Esophagus squamous epithelium (tissue), 5 donors: ENCODE measurements around the gene SERPINB5. TPM values are rescaled to one million over a fixed set of nuclear protein-coding genes. Genes with fewer than 3 reads are reported as not detected.

Experiments used
- DNase-seq: peaks from one replicate; lab custom pipeline; 2025; lab: John Stamatoyannopoulos, UW
- H3K27ac ChIP-seq, 4 donors: fragments of 200-600 bp; sonication (generic); one replicate each; pipeline ENCODE4 v1.5.1; 2016 to 2019; ENCODE audit warnings: mild to moderate bottlenecking in 1 of 4
- H3K27me3 ChIP-seq, 4 donors: fragments of 200-600 bp; sonication (generic); 1 replicate in 3 of 4; 2 replicates in 1 of 4; pipeline versions ENCODE4 v1.5.1 to v1.6.0; 2017 to 2021; ENCODE audit warnings: antibody characterized with exemption in 1 of 4
- H3K36me3 ChIP-seq, 3 donors: fragments of 200-600 bp; sonication (generic); one replicate each; pipeline ENCODE4 v1.5.1; 2016 to 2019
- H3K4me1 ChIP-seq, 3 donors: fragments of 200-600 bp; sonication (generic); one replicate each; pipeline ENCODE4 v1.5.1; 2017 to 2019
- H3K4me3 ChIP-seq, 4 donors: fragments of 200-600 bp; sonication (generic); 1 replicate in 3 of 4; 2 replicates in 1 of 4; pipeline ENCODE4 v1.5.1; 2016 to 2019; ENCODE audit warnings: mild to moderate bottlenecking in 2 of 4, moderate library complexity in 1 of 4
- H3K9me3 ChIP-seq, 3 donors: fragments of 200-600 bp; sonication (generic); one replicate each; pipeline ENCODE4 v1.5.1; 2016 to 2019
- CTCF ChIP-seq, 6 experiments: fragments of 450-650 bp in 4 of 6; fragments of 200-600 bp in 2 of 6; sonication (generic) in 2 of 6; IDR thresholded peaks; one replicate each; pipeline ENCODE4 v1.5.1; 2016 to 2019; ENCODE audit warnings: antibody characterized with exemption in 6 of 6, mild to moderate bottlenecking in 4 of 6, moderate library complexity in 4 of 6
- POLR2A ChIP-seq, 4 donors: fragments of 450-650 bp; IDR thresholded peaks; one replicate each; pipeline ENCODE4 v1.6.1; 2017; ENCODE audit warnings: antibody characterized with exemption in 4 of 4, mild to moderate bottlenecking in 4 of 4, moderate library complexity in 3 of 4
- WGBS, 2 donors: methylation state at CpG; one replicate each; pipeline ENCODE4 v1.1.5; 2018; 5-methylcytosine and 5-hydroxymethylcytosine counted together
- intact Hi-C: fragments of 100-400 bp; cut with DNase I; formaldehyde crosslinking; loops from one replicate; pipeline ENCODE4 v1.15.0; 2022
- total RNA-seq, 4 donors: library from RNA; depleted of rRNA; stranded (reverse); fragments of >200 nt; gene quantifications; one replicate each; pipeline ENCODE4 v1.1.0, GENCODE V29; 2016
- donor health status: DM: yes; HTN: yes; CAD: no.

SERPINB5 gene
- total RNA-seq, 4 donors from 2014 or later = 204 to 363 (median 268) TPM

DNA sequence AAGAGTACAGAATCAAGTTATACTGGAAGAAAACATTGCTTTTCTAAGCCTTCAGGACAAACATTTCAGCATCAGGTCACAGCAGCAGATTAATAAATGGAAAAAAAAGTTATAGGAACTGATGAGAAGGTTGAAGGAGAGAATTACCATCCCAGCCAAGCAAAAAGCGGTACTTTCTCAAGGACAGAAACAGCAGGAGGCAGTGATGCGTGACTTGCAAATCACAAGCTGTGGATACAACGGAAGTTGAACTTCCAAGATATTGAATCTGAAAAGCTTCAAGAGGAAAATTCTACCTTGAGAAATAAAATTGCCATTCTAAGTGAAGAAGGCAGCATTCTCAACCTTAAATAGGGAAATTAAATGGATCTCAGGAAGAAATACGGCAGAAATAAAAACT, 46.9 kb downstream of the SERPINB5 start:
- WGBS, 2 donors = 71 to 75% methylated on average over 4 of the region's 4 CpGs
- peaks cover 0 to 24% (median 0%) of the 10 kb centered on the region in 3 donors for H3K4me1 ChIP-seq
- H3K9me3 ChIP-seq = no peaks in the 10 kb centered on the region
- no peak overlapping the region for H3K27ac ChIP-seq
- H3K36me3 ChIP-seq = no peaks in the 10 kb centered on the region
- intact Hi-C loops = loop anchor here (5.0 to 10.0 kb wide), 2 partner anchors 54 to 321 kb away; no protein-coding TSS in a partner anchor
- no peaks in the 10 kb centered on the region for H3K27me3 ChIP-seq
- no peak for DNase-seq
- TF ChIP-seq CTCF (IDR thresholded peaks at IDR 0.05) = no peak
- TF ChIP-seq POLR2A (IDR thresholded peaks at IDR 0.05) = no peak
- no peak overlapping the region for H3K4me3 ChIP-seq

DNA sequence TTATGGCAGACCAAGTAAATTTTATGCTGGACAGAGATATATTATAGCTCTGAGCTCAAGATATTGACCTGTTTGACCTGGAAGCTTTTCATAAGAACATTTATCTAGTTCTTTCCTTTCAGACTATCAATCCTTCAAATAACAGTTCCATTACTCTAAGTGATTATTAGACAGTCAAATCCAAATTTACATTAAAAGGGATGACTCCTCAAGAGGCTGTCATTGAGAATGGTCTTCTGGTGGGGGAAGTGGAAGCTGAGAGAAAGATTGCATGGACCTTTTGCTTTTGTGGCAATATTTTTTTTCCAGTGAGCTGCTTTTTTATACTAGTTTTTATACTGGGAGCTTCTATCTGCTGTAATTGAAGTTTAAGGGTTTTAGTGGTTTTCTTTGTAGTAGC, 50.5 kb downstream of the SERPINB5 start:
- no peak overlapping the region for H3K4me3 ChIP-seq
- intact Hi-C loops = loop anchor here (10.0 kb wide), 1 partner anchor 318 kb away; no protein-coding TSS in a partner anchor
- TF ChIP-seq POLR2A (IDR thresholded peaks at IDR 0.05) (no peak), CTCF (IDR thresholded peaks at IDR 0.05) (no peak)
- no peaks in the 10 kb centered on the region for H3K4me1 ChIP-seq
- H3K36me3 ChIP-seq = no peaks in the 10 kb centered on the region
- no peaks in the 10 kb centered on the region for H3K27me3 ChIP-seq
- no peaks in the 10 kb centered on the region for H3K9me3 ChIP-seq
- no peak overlapping the region for H3K27ac ChIP-seq
- no peak for DNase-seq

- no peaks in the 10 kb centered on the region for H3K27me3 ChIP-seq
- no peak overlapping the region for H3K4me3 ChIP-seq
- peaks cover 0 to 14% (median 0%) of the 10 kb centered on the region in 3 donors for H3K4me1 ChIP-seq
- H3K27ac ChIP-seq = no peak overlapping the region
- DNase-seq = no peak
- TF ChIP-seq POLR2A (IDR thresholded peaks at IDR 0.05) = no peak
- no peak for TF ChIP-seq CTCF (IDR thresholded peaks at IDR 0.05)
- H3K9me3 ChIP-seq = no peaks in the 10 kb centered on the region
- WGBS, 2 donors = 79 to 80% methylated on average over 5 of the region's 5 CpGs
- H3K36me3 ChIP-seq = no peaks in the 10 kb centered on the region
- intact Hi-C loops = loop anchor here (10.0 kb wide), 1 partner anchor 316 kb away; no protein-coding TSS in a partner anchor
Measured at GRCh38 chr18:63528863-63529492, 52.2 kb downstream of the SERPINB5 start.

DNA sequence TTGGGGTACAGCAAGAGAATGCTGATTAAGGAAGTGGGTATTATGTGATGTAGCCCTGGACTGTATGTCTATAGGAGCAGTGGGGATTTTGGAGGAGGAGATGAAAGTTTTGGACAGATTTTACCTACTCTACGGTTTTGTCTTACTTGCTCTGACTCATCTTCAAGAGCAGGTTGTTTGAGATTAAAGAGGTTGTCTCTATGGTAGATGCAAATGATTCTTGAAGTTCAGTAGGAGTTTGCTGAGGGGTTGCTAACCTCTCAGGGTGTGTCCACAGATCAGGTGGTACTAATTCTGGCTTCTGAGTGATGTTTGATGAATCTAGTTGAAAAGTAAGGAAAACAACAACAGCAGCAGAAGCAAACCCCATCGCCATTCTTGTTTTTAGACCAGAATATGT, 55.7 kb downstream of the SERPINB5 start:
- Histone ChIP-seq H3K4me1 (peaks cover 0 to 27% (median 0%) of the 10 kb centered on the region in 3 donors), H3K27ac (peak overlapping the region in 3 of 4 donors; percentile 28 to 86 (median 83)), H3K4me3 (no peak overlapping the region), H3K9me3 (no peaks in the 10 kb centered on the region), H3K36me3 (no peaks in the 10 kb centered on the region), H3K27me3 (no peaks in the 10 kb centered on the region)
- intact Hi-C loops = no loop called here
- WGBS, 2 donors = 65 to 72% methylated on average over 2 of the region's 2 CpGs
- no peak for DNase-seq
- TF ChIP-seq POLR2A (IDR thresholded peaks at IDR 0.05) = no peak
- TF ChIP-seq CTCF (IDR thresholded peaks at IDR 0.05) = no peak

DNA sequence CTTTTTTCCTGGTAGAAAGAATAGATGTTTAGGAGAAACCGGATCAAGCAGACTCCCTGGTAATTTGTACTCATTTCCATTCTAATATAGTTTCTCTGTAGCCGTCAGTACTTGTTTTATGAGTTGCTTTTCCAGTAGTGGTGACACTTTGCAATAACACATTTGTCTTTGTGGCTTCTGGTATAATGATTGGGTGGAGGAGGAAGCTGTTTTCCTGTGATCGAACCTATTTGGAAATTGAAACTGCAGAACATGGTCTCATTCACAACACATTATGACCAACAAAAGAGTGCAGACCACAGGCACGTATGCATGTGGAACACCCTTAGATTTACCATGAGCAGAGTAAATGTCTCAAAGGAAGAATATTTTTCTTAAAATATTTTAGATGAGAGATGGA, 57.9 kb downstream of the SERPINB5 start:
- H3K27ac ChIP-seq = peak overlapping the region in 3 of 4 donors; percentile 69 to 86 (median 83)
- H3K27me3 ChIP-seq = no peaks in the 10 kb centered on the region
- H3K4me3 ChIP-seq = no peak overlapping the region
- WGBS, 2 donors = 29 to 41% methylated on average over 4 of the region's 4 CpGs
- intact Hi-C loops = no loop called here
- no peaks in the 10 kb centered on the region for H3K9me3 ChIP-seq
- TF ChIP-seq POLR2A (IDR thresholded peaks at IDR 0.05) (no peak), CTCF (IDR thresholded peaks at IDR 0.05) (no peak)
- H3K36me3 ChIP-seq = no peaks in the 10 kb centered on the region
- peaks cover 0 to 27% (median 0%) of the 10 kb centered on the region in 3 donors for H3K4me1 ChIP-seq
- DNase-seq = no peak
